ENCODE measurements around the gene SLC39A13. TPM values are rescaled to one million over a fixed set of nuclear protein-coding genes. Genes with fewer than 3 reads are reported as not detected.

Gene SLC39A13
- polyA plus RNA-seq, 3 donors: 4.8 to 27.4 (median 5.9) TPM

DNA sequence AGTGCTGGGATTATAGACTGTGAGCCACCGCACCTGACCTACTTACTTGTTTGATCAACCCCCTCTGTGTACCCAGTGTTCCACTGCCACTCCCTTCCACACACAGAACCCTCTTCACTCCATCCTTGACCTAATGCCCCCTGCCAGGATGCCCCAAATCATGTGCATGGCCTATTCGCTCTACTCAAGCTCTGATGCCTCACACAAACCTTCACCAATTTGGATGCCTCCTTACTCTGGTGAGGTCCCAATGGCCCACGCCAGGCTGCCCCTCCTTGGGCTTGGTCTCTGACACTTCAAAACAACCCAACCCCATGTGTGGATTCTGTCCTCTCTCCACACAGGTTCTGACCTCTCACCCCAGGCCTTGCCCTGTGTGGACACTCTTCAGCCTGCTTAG lies 27.3 kb downstream of the SLC39A13 start:
- Histone ChIP-seq H3K4me1 (ENCODE audit: control insufficient read depth in 1 of 2, insufficient read depth in 2 of 2, low read length in 2 of 2) (no peaks in the 10 kb centered on the region), H3K36me3 (replicated peaks in 1 of 2; ENCODE audit: control insufficient read depth in 1 of 2, insufficient read depth in 2 of 2, low read length in 2 of 2) (no peaks in the 10 kb centered on the region), H3K4me2 (replicated peaks; ENCODE audit: extremely low read depth, low read length, poor library complexity, severe bottlenecking) (no peak overlapping the region), H3K79me2 (ENCODE audit: insufficient read depth, low read length) (no peaks in the 10 kb centered on the region), H2AFZ (ENCODE audit: insufficient read depth, low read depth, low read length, poor library complexity, severe bottlenecking) (no peak overlapping the region), H3K27me3 (ENCODE audit: control insufficient read depth in 2 of 2, insufficient read depth in 2 of 2, low read length in 2 of 2) (no peaks in the 10 kb centered on the region), H3K9ac (ENCODE audit: insufficient read depth, low read length, poor library complexity, severe bottlenecking) (no peak overlapping the region), H3K4me3 (replicated peaks in 1 of 3; ENCODE audit: low read depth in 2 of 3, low read length in 3 of 3) (no peak overlapping the region), H3K9me3 (replicated peaks in 1 of 2; ENCODE audit: control insufficient read depth in 1 of 2, insufficient read depth in 1 of 2, low read length in 2 of 2) (no peaks in the 10 kb centered on the region), H4K20me1 (ENCODE audit: insufficient read depth, low read length) (no peaks in the 10 kb centered on the region), H3K27ac (ENCODE audit: low read depth in 1 of 2, low read length in 2 of 2) (no peak overlapping the region)
- WGBS (ENCODE audit: insufficient coverage): 95% methylated on average over 3 of the region's 3 CpGs
- intact Hi-C loops (cut with micrococcal nuclease): no loop called here
- peaks cover 0 to 5% (median 4%) of the 10 kb centered on the region in 3 donors for H3K27me3 Mint-ChIP-seq (ENCODE audit: low read depth in 3 of 3)
- no peaks in the 10 kb centered on the region for H3K4me1 Mint-ChIP-seq
- H3K36me3 Mint-ChIP-seq: no peaks in the 10 kb centered on the region
- H3K9me3 Mint-ChIP-seq: no peaks in the 10 kb centered on the region
- no peak for DNase-seq
- TF ChIP-seq, protein P1, sequence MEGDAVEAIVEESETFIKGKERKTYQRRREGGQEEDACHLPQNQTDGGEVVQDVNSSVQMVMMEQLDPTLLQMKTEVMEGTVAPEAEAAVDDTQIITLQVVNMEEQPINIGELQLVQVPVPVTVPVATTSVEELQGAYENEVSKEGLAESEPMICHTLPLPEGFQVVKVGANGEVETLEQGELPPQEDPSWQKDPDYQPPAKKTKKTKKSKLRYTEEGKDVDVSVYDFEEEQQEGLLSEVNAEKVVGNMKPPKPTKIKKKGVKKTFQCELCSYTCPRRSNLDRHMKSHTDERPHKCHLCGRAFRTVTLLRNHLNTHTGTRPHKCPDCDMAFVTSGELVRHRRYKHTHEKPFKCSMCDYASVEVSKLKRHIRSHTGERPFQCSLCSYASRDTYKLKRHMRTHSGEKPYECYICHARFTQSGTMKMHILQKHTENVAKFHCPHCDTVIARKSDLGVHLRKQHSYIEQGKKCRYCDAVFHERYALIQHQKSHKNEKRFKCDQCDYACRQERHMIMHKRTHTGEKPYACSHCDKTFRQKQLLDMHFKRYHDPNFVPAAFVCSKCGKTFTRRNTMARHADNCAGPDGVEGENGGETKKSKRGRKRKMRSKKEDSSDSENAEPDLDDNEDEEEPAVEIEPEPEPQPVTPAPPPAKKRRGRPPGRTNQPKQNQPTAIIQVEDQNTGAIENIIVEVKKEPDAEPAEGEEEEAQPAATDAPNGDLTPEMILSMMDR (IDR thresholded peaks at IDR 0.05): no peak
- H3K27ac Mint-ChIP-seq: no peak overlapping the region
- H3K4me3 Mint-ChIP-seq: no peak overlapping the region

DNA sequence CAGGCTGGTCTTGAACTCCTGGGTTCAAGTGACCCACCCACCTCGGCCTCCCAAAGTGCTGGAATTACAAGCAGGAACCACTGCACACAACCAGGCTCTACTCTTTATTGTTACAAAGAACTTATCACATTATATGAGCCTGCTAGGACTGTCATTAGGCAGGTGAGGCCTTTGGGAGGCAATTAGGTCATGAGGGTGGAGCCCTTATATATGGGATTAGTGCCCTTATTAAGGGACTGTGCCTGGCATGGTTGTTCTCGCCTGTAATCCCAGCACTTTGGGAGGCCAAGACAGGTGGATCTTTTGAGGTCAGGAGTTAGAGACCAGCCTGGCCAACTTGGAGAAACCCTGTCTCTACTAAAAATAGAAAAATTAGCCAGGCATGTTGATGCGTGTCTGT lies 28.3 kb downstream of the SLC39A13 start:
- Histone ChIP-seq H3K27ac (ENCODE audit: low read depth in 1 of 2, low read length in 2 of 2) (no peak overlapping the region), H3K4me2 (replicated peaks; ENCODE audit: extremely low read depth, low read length, poor library complexity, severe bottlenecking) (no peak overlapping the region), H3K79me2 (ENCODE audit: insufficient read depth, low read length) (no peaks in the 10 kb centered on the region), H3K9ac (ENCODE audit: insufficient read depth, low read length, poor library complexity, severe bottlenecking) (no peak overlapping the region), H3K4me3 (replicated peaks in 1 of 3; ENCODE audit: low read depth in 2 of 3, low read length in 3 of 3) (no peak overlapping the region), H3K27me3 (ENCODE audit: control insufficient read depth in 2 of 2, insufficient read depth in 2 of 2, low read length in 2 of 2) (no peaks in the 10 kb centered on the region), H3K36me3 (replicated peaks in 1 of 2; ENCODE audit: control insufficient read depth in 1 of 2, insufficient read depth in 2 of 2, low read length in 2 of 2) (no peaks in the 10 kb centered on the region), H4K20me1 (ENCODE audit: insufficient read depth, low read length) (no peaks in the 10 kb centered on the region), H3K9me3 (replicated peaks in 1 of 2; ENCODE audit: control insufficient read depth in 1 of 2, insufficient read depth in 1 of 2, low read length in 2 of 2) (no peaks in the 10 kb centered on the region), H2AFZ (ENCODE audit: insufficient read depth, low read depth, low read length, poor library complexity, severe bottlenecking) (no peak overlapping the region), H3K4me1 (ENCODE audit: control insufficient read depth in 1 of 2, insufficient read depth in 2 of 2, low read length in 2 of 2) (no peaks in the 10 kb centered on the region)
- no peak overlapping the region for H3K4me3 Mint-ChIP-seq
- H3K27me3 Mint-ChIP-seq (ENCODE audit: low read depth in 3 of 3): peaks cover 0 to 5% (median 3%) of the 10 kb centered on the region in 3 donors
- WGBS (ENCODE audit: insufficient coverage): 100% methylated on average over 1 of the region's 3 CpGs
- H3K4me1 Mint-ChIP-seq: no peaks in the 10 kb centered on the region
- no peak for DNase-seq
- no peaks in the 10 kb centered on the region for H3K9me3 Mint-ChIP-seq
- TF ChIP-seq, protein P1 (IDR thresholded peaks at IDR 0.05): no peak
- no peaks in the 10 kb centered on the region for H3K36me3 Mint-ChIP-seq
- H3K27ac Mint-ChIP-seq: no peak overlapping the region
- intact Hi-C loops (cut with micrococcal nuclease): no loop called here
